GM23338 (cell line): ENCODE measurements around the gene NWD2. TPM values are rescaled to one million over a fixed set of nuclear protein-coding genes. Genes with fewer than 3 reads are reported as not detected.

Experiments
- ATAC-seq: fragments of 200-7000 bp; cut with Tn5 transposase; 3 replicates; pipeline ENCODE4 v1.9.1; 2020
- DNase-seq: peaks from one replicate; pipeline ENCODE4 v3.0.0-alpha.2; 2015; ENCODE audit warnings: low spot score
- H2AFZ ChIP-seq: fragments of 200-600 bp; sonication (generic); 2 replicates; pipeline ENCODE4 v1.8.0; 2016; ENCODE audit warnings: antibody characterized with exemption, mild to moderate bottlenecking, moderate library complexity
- H3F3A ChIP-seq: fragments of 200-600 bp; sonication (generic); replicated peaks from 2 replicates; pipeline ENCODE4 v1.8.0; 2017; ENCODE audit warnings: antibody characterized with exemption, mixed run types, low read depth
- H3K27ac ChIP-seq: fragments of 200-600 bp; sonication (generic); 2 replicates; pipeline ENCODE4 v1.6.1; 2016; ENCODE audit warnings: low read depth
- H3K27me3 ChIP-seq: fragments of 200-600 bp; sonication (generic); 2 replicates; pipeline ENCODE4 v1.8.0; 2016; ENCODE audit warnings: mild to moderate bottlenecking, mixed run types, moderate library complexity; ENCODE audit not compliant: insufficient read depth
- H3K36me3 ChIP-seq: fragments of 200-600 bp; sonication (generic); 2 replicates; pipeline ENCODE4 v1.8.0; 2016; ENCODE audit warnings: mild to moderate bottlenecking; ENCODE audit not compliant: insufficient read depth
- H3K4me1 ChIP-seq: fragments of 200-600 bp; sonication (generic); 2 replicates; pipeline ENCODE4 v1.8.0; 2016; ENCODE audit warnings: mild to moderate bottlenecking, moderate library complexity; ENCODE audit not compliant: insufficient read depth
- H3K4me2 ChIP-seq: fragments of 200-600 bp; sonication (generic); 2 replicates; pipeline ENCODE4 v1.7.1; 2017; ENCODE audit warnings: mixed run types
- H3K4me3 ChIP-seq: fragments of 200-600 bp; sonication (generic); 2 replicates; pipeline ENCODE4 v1.6.1; 2016; ENCODE audit warnings: mixed run types
- H3K79me2 ChIP-seq: fragments of 200-600 bp; sonication (generic); replicated peaks from 2 replicates; pipeline ENCODE4 v1.8.0; 2017; ENCODE audit warnings: mild to moderate bottlenecking; ENCODE audit not compliant: insufficient read depth
- H3K9me2 ChIP-seq: fragments of 200-600 bp; sonication (generic); 2 replicates; pipeline ENCODE4 v1.8.0; 2017; ENCODE audit not compliant: insufficient read depth
- H4K20me1 ChIP-seq: fragments of 200-600 bp; sonication (generic); replicated peaks from 2 replicates; pipeline ENCODE4 v1.8.0; 2017; ENCODE audit warnings: mild to moderate bottlenecking; ENCODE audit not compliant: insufficient read depth
- H3K27ac Mint-ChIP-seq: 2 replicates; pipeline ENCODE4 v1.8.0; 2020; ENCODE audit warnings: inconsistent platforms, mild to moderate bottlenecking, moderate library complexity, mixed read lengths
- H3K27me3 Mint-ChIP-seq: 3 replicates; pipeline ENCODE4 v1.8.0; 2022; ENCODE audit warnings: low read depth, mild to moderate bottlenecking, moderate library complexity, mixed read lengths, inconsistent platforms; ENCODE audit not compliant: insufficient read depth, poor library complexity
- H3K36me3 Mint-ChIP-seq: 3 replicates; pipeline ENCODE4 v1.8.0; 2021; ENCODE audit warnings: low read depth, mild to moderate bottlenecking, inconsistent platforms, moderate library complexity, mixed read lengths
- H3K4me1 Mint-ChIP-seq: 3 replicates; pipeline ENCODE4 v1.8.0; 2020; ENCODE audit warnings: mild to moderate bottlenecking, inconsistent platforms, mixed read lengths
- H3K4me3 Mint-ChIP-seq: 3 replicates; pipeline ENCODE4 v1.8.0; 2021; ENCODE audit warnings: moderate library complexity, mild to moderate bottlenecking, inconsistent platforms, mixed read lengths
- H3K9me3 Mint-ChIP-seq: 3 replicates; pipeline ENCODE4 v1.8.0; 2020; ENCODE audit warnings: moderate library complexity, mild to moderate bottlenecking, inconsistent platforms, mixed read lengths
- CREB1 ChIP-seq: fragments of 250-450 bp; sonication (Bioruptor Pico); IDR thresholded peaks from 2 replicates; pipeline ENCODE4 v1.5.0; 2020; ENCODE audit warnings: low read depth, mild to moderate bottlenecking, moderate library complexity
- CTCF ChIP-seq, 2 experiments: fragments of 200-600 bp in 1 of 2; sonication (generic) in 1 of 2; conservative IDR thresholded peaks; 2 replicates each; pipeline versions ENCODE4 v1.5.1 to v1.6.1; 2016 to 2017; ENCODE audit warnings: antibody characterized with exemption in 2 of 2, low read depth in 2 of 2, mild to moderate bottlenecking in 2 of 2, moderate library complexity in 1 of 2
- ETS1 ChIP-seq: IDR thresholded peaks from 2 replicates; pipeline ENCODE4 v1.6.1; 2016; ENCODE audit warnings: antibody characterized with exemption
- EZH2 ChIP-seq: fragments of 200-600 bp; sonication (generic); IDR thresholded peaks from one replicate; pipeline ENCODE4 v1.8.0; 2017; ENCODE audit warnings: antibody characterized with exemption, mild to moderate bottlenecking, low read depth; ENCODE audit not compliant: unreplicated experiment
- EZH2phosphoT487 ChIP-seq: fragments of 200-600 bp; sonication (generic); IDR thresholded peaks from one replicate; pipeline ENCODE4 v1.8.1; 2018; ENCODE audit warnings: antibody characterized with exemption; ENCODE audit not compliant: unreplicated experiment
- JUNB ChIP-seq: IDR thresholded peaks from one replicate; pipeline ENCODE4 v1.6.1; 2016; ENCODE audit warnings: antibody characterized with exemption; ENCODE audit not compliant: unreplicated experiment
- NANOG ChIP-seq: IDR thresholded peaks from 2 replicates; pipeline ENCODE4 v1.6.1; 2016; ENCODE audit warnings: antibody characterized with exemption, borderline replicate concordance
- POLR2AphosphoS5 ChIP-seq: IDR thresholded peaks from 2 replicates; pipeline ENCODE4 v1.6.1; 2016; ENCODE audit warnings: antibody characterized with exemption, low read depth
- REST ChIP-seq: IDR thresholded peaks from one replicate; pipeline ENCODE4 v1.6.1; 2018; ENCODE audit warnings: antibody characterized with exemption; ENCODE audit not compliant: unreplicated experiment
- STAT1 ChIP-seq: IDR thresholded peaks from one replicate; pipeline ENCODE4 v1.6.1; 2016; ENCODE audit warnings: antibody characterized with exemption; ENCODE audit not compliant: unreplicated experiment
- ZNF114 ChIP-seq: fragments of 250-450 bp; sonication (Bioruptor Pico); IDR thresholded peaks from 2 replicates; pipeline ENCODE4 v1.5.0; 2020; ENCODE audit warnings: mild to moderate bottlenecking, moderate library complexity
- ZNF331 ChIP-seq: fragments of 250-450 bp; sonication (Bioruptor Pico); IDR thresholded peaks from 2 replicates; pipeline ENCODE4 v1.5.0; 2020; ENCODE audit warnings: low read depth, mild to moderate bottlenecking, moderate library complexity
- ZNF462 ChIP-seq: fragments of 250-450 bp; sonication (Bioruptor Pico); IDR thresholded peaks from 2 replicates; pipeline ENCODE4 v1.5.0; 2020; ENCODE audit warnings: mild to moderate bottlenecking, moderate library complexity
- polyA plus RNA-seq: library from polyadenylated mRNA; unstranded; fragments of >200 nt; fragmentation: Nextera tagmentation; extraction: Ambion mirVana; gene quantifications from 2 replicates; pipeline ENCODE4 v1.2.1, GENCODE V29; 2016
- total RNA-seq: library from RNA; depleted of rRNA; stranded (reverse); fragments of >200 nt; shearing (Covaris generic); gene quantifications from 2 replicates; pipeline ENCODE4 v1.2.3, GENCODE V29; 2014

NWD2 gene
- total and polyA plus RNA-seq, 2 experiments from 2014 or later: 0.07 TPM; not detected in 1

GRCh38 chr4:37422638-37423037 lies 178.1 kb downstream of the NWD2 start:
- TF ChIP-seq CREB1 (CRISPR knock-in tag): no peak
- TF ChIP-seq EZH2phosphoT487: no peak
- TF ChIP-seq ZNF462 (CRISPR knock-in tag): no peak
- TF ChIP-seq ZNF114: no peak
- TF ChIP-seq EZH2: no peak
- no peak for TF ChIP-seq ETS1
- no peak for TF ChIP-seq STAT1
- no peak for TF ChIP-seq REST
- TF ChIP-seq NANOG: no peak
- no peak for TF ChIP-seq JUNB
- no peak for TF ChIP-seq CTCF (conservative IDR thresholded peaks at IDR 0.05; ENCODE audit: low read depth in 2 of 2)
- no peak for TF ChIP-seq POLR2AphosphoS5
- TF ChIP-seq ZNF331 (CRISPR knock-in tag): no peak
- Mint-ChIP-seq H3K4me1 (no peaks in the 10 kb centered on the region), H3K36me3 (no peaks in the 10 kb centered on the region), H3K27me3 (no peaks in the 10 kb centered on the region), H3K27ac (no peak overlapping the region), H3K4me3 (no peak overlapping the region), H3K9me3 (no peaks in the 10 kb centered on the region; the same call in 2 of the 3 replicates)
- Histone ChIP-seq H3K4me3 (no peak overlapping the region), H3K27ac (no peak overlapping the region), H3K36me3 (no peaks in the 10 kb centered on the region), H4K20me1 (no peaks in the 10 kb centered on the region), H3K4me2 (no peak overlapping the region), H3K27me3 (no peaks in the 10 kb centered on the region), H3F3A (no peaks in the 10 kb centered on the region), H3K9me2 (no peaks in the 10 kb centered on the region), H3K4me1 (no peaks in the 10 kb centered on the region), H2AFZ (no peak overlapping the region), H3K79me2 (no peaks in the 10 kb centered on the region)
- no peak for ATAC-seq
- no peak for DNase-seq
